Hypothalamus (tissue), 51 donors: ENCODE results near the gene EBLN2.

Experiments
- DNase-seq, 51 donors: peaks; one replicate each; lab custom pipeline; 2025; lab: John Stamatoyannopoulos, UW

Gene EBLN2

GRCh38 chr3:73061416-73061815, at the start of gene EBLN2:
TSS of gene EBLN2 (plus strand) at chr3:73061659. CDS start at chr3:73062082, 423 bp downstream.
- DNase-seq, result no peak

- no peak for DNase-seq
Measured at GRCh38 chr3:73018298-73018697, 43.2 kb upstream of the EBLN2 start.

- no peak for DNase-seq
Measured at GRCh38 chr3:73018790-73019441, 42.5 kb upstream of the EBLN2 start.

GRCh38 chr3:73021301-73021835, 40.1 kb upstream of the EBLN2 start:
- no peak for DNase-seq

- no peak for DNase-seq
Measured at GRCh38 chr3:73024836-73025235, 36.6 kb upstream of the EBLN2 start.

- peak in 1 of 51 donors; percentile 27 for DNase-seq
Measured at GRCh38 chr3:73026111-73026759, 35.2 kb upstream of the EBLN2 start.

GRCh38 chr3:73026760-73027113, 34.7 kb upstream of the EBLN2 start:
- no peak for DNase-seq

- no peak for DNase-seq
Measured at GRCh38 chr3:73028803-73029202, 32.7 kb upstream of the EBLN2 start.

- no peak for DNase-seq
Measured at GRCh38 chr3:73029321-73029796, 32.1 kb upstream of the EBLN2 start.

- no peak for DNase-seq
Measured at GRCh38 chr3:73030073-73030597, 31.3 kb upstream of the EBLN2 start.

GRCh38 chr3:73031573-73032103, 29.8 kb upstream of the EBLN2 start:
- DNase-seq, result no peak

GRCh38 chr3:73036694-73037591, 24.5 kb upstream of the EBLN2 start:
- no peak for DNase-seq

GRCh38 chr3:73041537-73041936, 19.9 kb upstream of the EBLN2 start:
- DNase-seq, result no peak

- DNase-seq, result no peak
Measured at GRCh38 chr3:73043414-73043813, 18.0 kb upstream of the EBLN2 start.

GRCh38 chr3:73045391-73045790, 16.1 kb upstream of the EBLN2 start:
- no peak for DNase-seq

GRCh38 chr3:73046195-73046594, 15.3 kb upstream of the EBLN2 start:
- DNase-seq, result no peak

GRCh38 chr3:73049319-73049718, 12.1 kb upstream of the EBLN2 start:
- no peak for DNase-seq

- DNase-seq, result no peak
Measured at GRCh38 chr3:73052857-73053256, 8.6 kb upstream of the EBLN2 start.

- no peak for DNase-seq
Measured at GRCh38 chr3:73055583-73055982, 5.9 kb upstream of the EBLN2 start.

GRCh38 chr3:73056014-73056844, 5.2 kb upstream of the EBLN2 start:
- peak in 2 of 51 donors; percentile 1 to 31 for DNase-seq
